AG20443 (cell line): ENCODE measurements around the gene FBXL20.
"Not testable (repeated sequence)": the region's sequence is repeated elsewhere in the genome, so short reads cannot be mapped to it uniquely, and the experiment has no call there.

ENCODE experiments used
- DNase-seq: peaks from one replicate; pipeline ENCODE4 v3.0.0; 2012; ENCODE audit warnings: low spot score, mixed read lengths

Gene FBXL20

GRCh38 chr17:39328815-39329214 lies 72.6 kb downstream of the FBXL20 start:
- DNase-seq: no peak

- no peak for DNase-seq
These were observed 74.3 kb downstream of the FBXL20 start for GRCh38 chr17:39327109-39327508.

GRCh38 chr17:39325528-39326240 lies 75.7 kb downstream of the FBXL20 start:
- DNase-seq: no peak

DNA sequence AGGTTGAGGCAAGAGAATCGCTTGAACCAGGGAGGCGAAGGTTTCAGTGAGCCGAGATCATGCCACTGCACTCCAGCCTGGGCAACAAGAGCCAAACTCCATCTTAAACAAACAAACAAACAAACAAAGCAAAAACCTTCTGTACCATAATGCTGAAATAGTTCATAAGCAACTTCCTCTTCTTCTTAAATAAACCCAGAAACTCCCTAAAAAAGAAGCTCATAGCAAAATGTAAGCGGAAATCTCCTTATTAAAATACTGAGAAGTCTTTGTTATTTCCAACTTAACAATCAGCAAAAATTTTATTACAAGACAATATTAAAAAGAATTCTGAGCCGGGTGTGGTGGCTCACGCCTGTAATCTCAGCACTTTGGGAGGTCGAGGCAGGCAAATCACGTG lies 82.8 kb downstream of the FBXL20 start:
- no peak for DNase-seq

GRCh38 chr17:39306509-39307212 lies 94.8 kb downstream of the FBXL20 start:
- DNase-seq: peak; percentile 50

- DNase-seq: no peak
These were observed 95.4 kb downstream of the FBXL20 start for GRCh38 chr17:39305978-39306377.

DNA sequence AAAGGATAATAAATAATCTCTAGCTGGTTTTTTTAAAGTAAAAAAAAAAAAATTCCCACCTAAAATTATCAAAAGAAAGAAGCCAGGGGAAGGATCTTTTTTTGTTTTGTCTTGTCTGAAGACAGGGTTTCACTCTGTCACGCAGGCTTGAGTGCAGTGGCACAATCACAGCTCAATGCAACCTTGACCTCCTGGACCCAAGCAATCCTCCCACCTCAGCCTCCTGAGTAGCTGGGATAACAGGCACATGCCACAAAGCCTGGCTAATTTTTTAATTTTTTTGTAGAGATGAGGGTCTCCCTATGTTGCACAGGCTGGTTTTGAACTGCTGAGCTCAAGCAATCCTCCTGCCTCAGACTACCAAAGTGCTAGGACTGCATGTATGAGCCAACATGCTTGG lies 97.2 kb downstream of the FBXL20 start:
- no peak for DNase-seq

GRCh38 chr17:39294060-39294459 lies 107.4 kb downstream of the FBXL20 start:
- no peak for DNase-seq

DNA sequence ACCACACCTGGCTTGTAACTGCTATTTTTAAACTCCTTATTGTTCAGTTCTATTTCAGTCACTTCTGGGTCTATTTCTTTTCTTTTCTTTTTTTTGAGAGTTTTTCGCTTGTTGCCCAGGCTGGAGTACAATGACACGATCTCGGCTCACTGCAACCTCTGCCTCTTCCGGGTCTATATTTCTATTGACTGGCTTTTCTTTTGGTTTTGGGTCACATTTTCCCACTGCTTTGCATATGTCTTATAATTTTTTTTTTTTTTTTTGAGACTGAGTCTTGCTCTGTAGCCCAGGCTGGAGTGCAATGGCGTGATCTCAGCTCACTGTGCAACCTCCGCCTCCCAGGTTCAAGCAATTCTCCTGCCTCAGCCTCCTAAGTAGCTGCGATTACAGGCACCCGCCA lies 108.9 kb downstream of the FBXL20 start:
- DNase-seq: not testable (repeated sequence)

DNA sequence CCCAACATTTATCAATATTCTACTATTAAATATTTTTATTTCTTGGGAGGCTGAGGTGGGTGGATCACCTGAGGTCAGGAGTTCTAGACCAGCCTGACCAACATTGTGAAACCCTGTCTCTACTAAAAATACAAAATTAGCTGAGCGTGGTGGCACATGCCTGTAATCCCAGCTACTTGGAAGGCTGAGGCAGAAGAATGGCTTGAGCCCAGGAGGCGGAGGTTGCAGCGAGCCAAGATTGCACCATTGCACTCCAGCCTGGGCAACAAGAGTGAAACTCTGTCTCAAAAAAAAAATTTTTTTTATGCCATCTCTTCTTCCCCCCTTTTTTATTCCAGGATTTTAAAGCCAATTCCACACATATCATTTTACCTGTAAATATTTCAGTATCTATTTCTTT lies 114.9 kb downstream of the FBXL20 start:
- not testable (repeated sequence) for DNase-seq

DNA sequence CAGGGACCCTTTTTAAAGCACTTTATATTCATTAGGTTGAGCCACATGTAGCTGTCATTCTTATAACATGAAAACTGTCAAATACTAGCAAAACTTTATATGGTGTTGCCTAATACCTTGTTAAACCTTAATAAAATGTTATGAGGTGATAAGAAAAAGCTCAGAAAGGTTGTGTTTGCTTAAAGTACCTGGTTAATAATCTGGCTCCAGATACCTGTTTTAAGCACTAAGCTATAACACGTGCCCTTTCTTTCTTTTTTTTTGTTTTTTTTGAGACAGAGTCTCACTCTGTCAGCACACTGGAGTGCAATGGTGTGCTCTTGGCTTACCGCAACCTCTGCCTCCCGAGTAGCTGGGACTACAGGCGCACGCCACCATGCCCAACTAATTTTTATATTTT lies 116.7 kb downstream of the FBXL20 start:
- DNase-seq: no peak

- DNase-seq: no peak
These were observed 117.5 kb downstream of the FBXL20 start for GRCh38 chr17:39283896-39284295.

DNA sequence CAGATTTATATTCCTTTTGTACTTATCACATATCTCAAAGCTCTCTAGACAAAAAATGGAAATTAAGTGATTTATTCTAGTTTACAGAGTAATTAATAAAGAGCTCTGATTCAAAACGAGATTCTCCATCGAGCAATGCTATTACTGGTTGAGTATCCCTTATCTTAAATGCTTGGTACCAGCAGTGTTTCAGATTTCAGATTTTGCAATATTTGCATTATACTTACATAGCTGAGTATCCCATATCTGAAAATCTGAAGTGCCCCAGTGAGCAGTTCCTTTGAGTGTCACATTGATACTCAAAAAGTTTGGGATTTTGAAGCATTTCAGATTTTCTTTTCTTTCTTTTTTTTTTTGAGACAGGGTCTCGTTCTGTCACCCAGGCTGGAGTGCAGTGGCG lies 118.3 kb downstream of the FBXL20 start:
- no peak for DNase-seq

DNA sequence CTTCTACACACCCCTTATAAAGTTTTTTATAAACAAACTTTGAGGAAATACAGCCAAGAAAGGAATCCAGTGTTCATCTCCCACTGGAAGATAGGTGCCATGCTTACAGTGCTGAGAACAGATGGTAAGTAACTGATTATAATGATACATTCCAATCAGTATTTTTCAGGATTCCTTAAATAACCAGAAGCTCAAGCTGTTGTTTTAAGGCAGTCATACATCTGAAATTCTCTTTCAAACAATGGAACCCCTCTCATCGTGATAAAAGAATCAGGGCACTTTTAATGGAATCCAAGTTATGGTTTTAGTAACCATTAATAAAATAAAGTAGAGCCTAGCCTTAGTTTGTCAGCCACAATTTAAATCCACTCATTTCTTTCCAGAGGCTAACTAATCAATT lies 119.6 kb downstream of the FBXL20 start:
- DNase-seq: peak; percentile 26

DNA sequence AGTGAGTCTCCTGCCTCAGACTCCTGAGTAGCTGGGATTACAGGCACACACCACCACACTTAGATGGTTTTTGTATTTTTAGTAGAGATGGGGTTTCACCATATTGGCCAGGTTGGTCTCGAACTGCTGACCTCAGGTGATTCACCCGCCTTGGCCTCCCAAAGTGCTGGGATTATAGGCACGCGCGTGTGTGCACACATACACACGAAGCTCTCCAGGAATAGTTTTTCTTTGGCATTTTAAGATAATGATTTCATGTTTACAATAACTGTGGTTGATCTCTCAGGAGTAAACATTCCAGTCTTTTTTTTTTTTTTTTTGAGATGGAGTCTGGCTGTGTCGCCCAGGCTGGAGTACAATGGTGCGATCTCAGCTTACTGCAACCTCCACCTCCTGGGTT lies 123.2 kb downstream of the FBXL20 start:
- not testable (repeated sequence) for DNase-seq

DNA sequence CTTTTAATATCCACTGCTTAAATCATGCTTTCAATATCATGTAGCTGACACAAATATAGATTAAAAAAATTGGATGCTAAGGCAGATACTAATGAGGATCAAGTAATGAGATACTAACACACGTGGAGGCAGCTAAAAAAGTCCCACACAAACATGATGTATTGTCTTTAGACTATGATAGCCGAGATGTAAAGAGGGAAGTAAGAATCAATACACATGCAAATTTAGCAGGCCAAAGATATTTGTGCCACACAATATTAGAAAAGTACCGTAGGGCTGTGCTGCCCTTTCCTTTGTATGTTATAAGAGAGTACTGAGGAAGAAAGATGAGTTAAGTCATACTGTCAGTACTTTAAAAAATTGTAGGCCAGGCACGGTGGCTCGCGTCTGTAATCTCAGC lies 124.3 kb downstream of the FBXL20 start:
- no peak for DNase-seq

GRCh38 chr17:39276113-39276512 lies 125.3 kb downstream of the FBXL20 start:
- no peak for DNase-seq

DNA sequence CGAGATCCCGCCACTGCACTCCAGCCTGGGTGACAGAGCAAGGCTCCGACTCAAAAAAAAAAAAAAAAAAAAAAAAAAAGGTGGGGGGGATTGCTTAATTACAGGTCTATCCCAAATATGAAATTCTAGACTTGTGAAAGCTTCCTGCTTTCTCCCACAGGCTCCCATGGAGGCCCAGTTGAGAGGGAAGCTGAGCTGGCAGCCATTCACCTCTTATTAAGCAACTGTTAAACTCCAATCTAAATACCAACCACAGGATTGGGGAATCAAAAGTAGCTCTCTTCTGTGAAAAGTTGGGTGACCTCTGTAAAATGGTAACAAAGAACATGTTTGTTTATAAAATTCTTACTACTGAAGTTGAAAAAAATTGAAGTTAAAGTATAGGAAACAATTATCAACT lies 129.9 kb downstream of the FBXL20 start:
- DNase-seq: peak; percentile 28

DNA sequence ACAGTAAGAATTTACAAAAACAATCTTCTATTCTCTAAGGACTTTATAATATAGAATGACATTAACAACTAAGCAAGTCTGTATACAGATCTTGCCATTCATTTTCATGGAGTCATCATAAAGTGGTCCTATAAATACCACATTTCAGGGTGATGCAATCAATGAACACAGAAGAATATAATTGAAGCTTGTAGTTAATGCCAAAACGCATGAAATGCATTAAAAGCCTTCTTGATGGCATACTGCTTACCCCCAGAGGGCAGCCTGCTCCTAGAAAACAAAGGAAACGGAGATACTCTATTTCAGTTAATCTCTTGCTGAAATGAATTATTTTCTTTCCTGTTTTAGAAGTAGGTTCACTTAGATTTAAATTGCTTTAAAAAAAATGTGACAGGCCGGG lies 130.5 kb downstream of the FBXL20 start:
- DNase-seq: peak; percentile 71

DNA sequence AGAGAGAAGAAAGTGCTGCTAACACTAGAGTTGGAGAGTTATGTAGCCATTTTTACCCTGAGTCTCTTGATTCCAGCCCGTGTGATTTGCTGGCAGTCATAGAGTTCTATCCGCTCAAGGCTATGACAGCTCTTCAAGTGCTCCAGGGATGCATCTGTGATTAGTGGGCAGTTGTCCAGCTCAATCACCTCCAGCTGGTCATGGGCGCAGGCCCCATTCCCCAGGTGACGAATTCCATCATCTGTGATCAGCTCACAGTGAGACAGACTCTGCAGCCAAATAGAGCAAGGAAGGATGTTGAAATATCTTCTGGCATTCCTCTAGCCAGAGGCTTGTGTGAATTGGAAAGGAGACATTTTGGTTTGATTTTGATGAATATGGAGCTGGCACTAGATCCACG lies 137.3 kb downstream of the FBXL20 start:
- DNase-seq: peak; percentile 23

- no peak for DNase-seq
These were observed 140.1 kb downstream of the FBXL20 start for GRCh38 chr17:39261286-39261685.

DNA sequence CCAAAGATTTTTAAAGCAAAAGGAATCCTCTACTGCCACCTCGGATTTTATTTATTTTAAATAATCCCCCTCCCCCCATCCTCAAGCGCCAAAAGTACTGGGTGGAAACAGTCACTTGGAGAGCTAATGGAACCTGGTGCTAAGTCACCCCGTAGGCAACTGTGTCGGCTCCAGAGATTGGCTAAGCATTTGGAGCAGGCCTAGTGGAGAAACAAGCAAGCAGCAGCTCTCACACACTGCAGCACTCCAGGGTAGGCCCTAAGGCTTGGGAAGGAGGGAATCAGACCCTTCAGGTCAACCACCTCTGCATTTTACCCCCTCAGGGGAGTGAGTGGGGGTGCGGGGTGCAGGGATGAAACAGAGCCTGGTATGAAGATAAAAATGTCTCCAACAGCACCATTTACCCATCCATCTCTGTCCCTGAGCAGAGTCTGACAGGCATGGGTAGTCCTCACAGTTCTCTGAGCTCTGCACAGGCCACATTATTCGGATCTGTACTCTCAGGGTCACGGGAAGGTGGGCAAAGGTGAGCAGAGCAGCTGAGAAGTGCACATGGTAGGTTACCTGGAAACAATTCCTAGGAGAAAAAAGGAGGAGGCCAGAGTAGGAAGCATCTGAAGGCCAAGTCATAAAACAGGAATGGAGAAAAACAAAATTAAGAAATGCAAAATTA lies 148.5 kb downstream of the FBXL20 start:
- no peak for DNase-seq

DNA sequence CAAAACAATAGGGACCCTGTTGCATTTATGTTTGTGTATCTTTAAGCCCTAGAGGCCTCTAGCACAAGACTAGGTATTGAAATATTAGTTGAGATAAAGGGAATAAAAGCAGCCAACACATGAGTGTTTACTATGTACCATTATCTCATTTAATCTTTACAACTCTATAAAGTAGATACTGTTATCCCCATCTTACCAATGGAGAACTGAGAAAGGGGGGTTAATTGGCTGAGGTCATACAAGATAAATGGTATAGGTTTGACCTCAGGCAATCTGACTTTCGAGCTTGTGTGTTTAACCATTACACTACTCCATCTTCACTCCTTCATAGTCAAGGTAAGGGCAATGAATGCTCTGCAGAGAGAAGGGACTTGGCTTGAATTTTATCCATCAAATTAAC lies 149.4 kb downstream of the FBXL20 start:
- no peak for DNase-seq
